ENCODE data around the gene EMP3. TPM values are rescaled to one million over a fixed set of nuclear protein-coding genes. Genes with fewer than 3 reads are reported as not detected.

EMP3 gene
- total RNA-seq, 4 donors from 2014 or later: 2.0 to 23.7 (median 6.0) TPM

- H3K36me3 ChIP-seq: peaks cover 0 to 3% (median 0%) of the 10 kb centered on the region in 3 donors
- intact Hi-C loops (cut with DNase I): no loop called here
- no peak overlapping the region for H3K27ac ChIP-seq
- TF ChIP-seq CTCF (IDR thresholded peaks at IDR 0.05): no peak
- TF ChIP-seq POLR2A (IDR thresholded peaks at IDR 0.05): no peak
- no peaks in the 10 kb centered on the region for H3K4me1 ChIP-seq
- WGBS, 2 donors: 81 to 87% methylated on average over 5 of the region's 5 CpGs
- no peak for DNase-seq
- H3K27me3 ChIP-seq: no peaks in the 10 kb centered on the region
- H3K4me3 ChIP-seq: no peak overlapping the region
- H3K9me3 ChIP-seq: no peaks in the 10 kb centered on the region
Observed at GRCh38 chr19:48353677-48354076, 28.3 kb downstream of the EMP3 start.

- H3K27me3 ChIP-seq: no peaks in the 10 kb centered on the region
- H3K4me1 ChIP-seq: no peaks in the 10 kb centered on the region
- H3K9me3 ChIP-seq: no peaks in the 10 kb centered on the region
- H3K27ac ChIP-seq: no peak overlapping the region
- H3K4me3 ChIP-seq: no peak overlapping the region
- peaks cover 0 to 9% (median 0%) of the 10 kb centered on the region in 3 donors for H3K36me3 ChIP-seq
- DNase-seq: no peak
- TF ChIP-seq CTCF (IDR thresholded peaks at IDR 0.05): no peak
- TF ChIP-seq POLR2A (IDR thresholded peaks at IDR 0.05): no peak
- intact Hi-C loops (cut with DNase I): no loop called here
- 84% methylated on average over 13 to 15 of the region's 15 CpGs for WGBS, 2 donors
Observed at GRCh38 chr19:48354332-48354992, 29.1 kb downstream of the EMP3 start.

GRCh38 chr19:48355365-48355954 is 30.1 kb downstream of the EMP3 start:
- intact Hi-C loops (cut with DNase I): no loop called here
- H3K36me3 ChIP-seq: peaks cover 0 to 9% (median 0%) of the 10 kb centered on the region in 3 donors
- no peak for DNase-seq
- no peaks in the 10 kb centered on the region for H3K4me1 ChIP-seq
- no peaks in the 10 kb centered on the region for H3K27me3 ChIP-seq
- WGBS, 2 donors: 75 to 85% methylated on average over 5 to 10 of the region's 12 CpGs
- H3K9me3 ChIP-seq: no peaks in the 10 kb centered on the region
- H3K27ac ChIP-seq: no peak overlapping the region
- H3K4me3 ChIP-seq: no peak overlapping the region
- TF ChIP-seq POLR2A (IDR thresholded peaks at IDR 0.05): no peak
- TF ChIP-seq CTCF (IDR thresholded peaks at IDR 0.05): no peak

- DNase-seq: no peak
Observed at GRCh38 chr19:48359123-48359522, 33.8 kb downstream of the EMP3 start.

More at GRCh38 chr19:48359123-48359522, 33.8 kb downstream of the EMP3 start:
- H3K27me3 ChIP-seq: no peaks in the 10 kb centered on the region
- no peaks in the 10 kb centered on the region for H3K9me3 ChIP-seq
- H3K36me3 ChIP-seq: peaks cover 0 to 9% (median 0%) of the 10 kb centered on the region in 3 donors
- no peak for TF ChIP-seq CTCF (IDR thresholded peaks at IDR 0.05)
- TF ChIP-seq POLR2A (IDR thresholded peaks at IDR 0.05): no peak
- 88 to 89% methylated on average over 4 to 5 of the region's 5 CpGs for WGBS, 2 donors
- H3K4me3 ChIP-seq: no peak overlapping the region
- peaks cover 3 to 13% (median 6%) of the 10 kb centered on the region in 3 donors for H3K4me1 ChIP-seq
- intact Hi-C loops (cut with DNase I): no loop called here
- H3K27ac ChIP-seq: no peak overlapping the region
